Activated CD8-positive, alpha-beta memory T cell treated with anti-CD3 and anti-CD28 coated beads for 36 hours (primary cell): ENCODE results near the gene MID1. TPM values are rescaled to one million over a fixed set of nuclear protein-coding genes. Genes with fewer than 3 reads are reported as not detected.

Experiments
- CTCF ChIA-PET: fragments of 350-600 bp; sonication (Branson Sonifier 250); formaldehyde crosslinking; loops from one replicate; lab custom pipeline; 2021; ENCODE audit warnings: antibody characterized with exemption; lab: Charles Lee
- POLR2A ChIA-PET: fragments of 350-600 bp; sonication (Branson Sonifier 250); formaldehyde crosslinking; loops from one replicate; lab custom pipeline; 2021; ENCODE audit warnings: antibody characterized with exemption; lab: Charles Lee
- total RNA-seq, 2 experiments: library from RNA; stranded (reverse); gene quantifications; one replicate each; pipeline ENCODE4 v1.2.3, GENCODE V29; 2021

The MID1 gene
- total RNA-seq, 2 experiments from 2014 or later: 0.08 to 0.10 TPM

DNA sequence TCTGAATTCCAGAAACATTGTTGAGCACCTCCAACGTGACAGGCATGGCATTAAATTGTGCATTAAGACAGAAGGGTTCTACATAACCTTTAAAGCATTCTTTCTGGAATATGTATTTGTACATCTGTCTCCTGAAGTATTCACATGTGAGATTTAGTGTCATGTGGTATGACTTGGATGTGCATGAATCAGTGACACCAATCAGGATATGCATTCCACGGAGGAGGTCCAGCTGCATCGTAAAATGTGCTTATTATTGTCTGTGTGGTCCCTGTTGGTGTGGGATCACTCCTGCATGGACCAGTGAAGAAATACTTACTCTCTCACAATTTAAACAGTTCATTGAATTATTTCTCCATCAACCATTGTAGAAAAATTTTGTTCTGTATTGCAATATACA lies 149.0 kb downstream of the MID1 start:
- CTCF ChIA-PET: no interaction called here
- POLR2A ChIA-PET: no interaction called here

DNA sequence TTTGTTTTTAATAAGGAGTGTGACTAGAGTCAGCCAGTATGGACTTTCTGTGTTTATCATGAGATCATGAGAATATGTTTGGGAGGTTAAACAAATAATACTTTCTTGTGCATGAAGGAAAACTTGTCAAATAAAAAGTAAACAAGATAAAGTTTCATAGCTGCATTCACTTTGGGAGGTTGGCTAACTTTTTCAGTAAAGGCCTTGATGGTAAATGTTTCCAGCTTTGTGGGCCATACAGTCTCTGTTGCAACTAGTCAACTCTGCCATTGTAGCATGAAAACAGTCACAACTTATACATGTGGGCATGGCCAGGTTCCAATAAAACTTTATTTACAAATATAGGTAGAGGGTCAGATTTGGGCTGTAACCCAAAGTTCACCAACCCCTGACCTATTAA lies 150.4 kb downstream of the MID1 start:
- POLR2A ChIA-PET: no interaction called here
- CTCF ChIA-PET: no interaction called here

DNA sequence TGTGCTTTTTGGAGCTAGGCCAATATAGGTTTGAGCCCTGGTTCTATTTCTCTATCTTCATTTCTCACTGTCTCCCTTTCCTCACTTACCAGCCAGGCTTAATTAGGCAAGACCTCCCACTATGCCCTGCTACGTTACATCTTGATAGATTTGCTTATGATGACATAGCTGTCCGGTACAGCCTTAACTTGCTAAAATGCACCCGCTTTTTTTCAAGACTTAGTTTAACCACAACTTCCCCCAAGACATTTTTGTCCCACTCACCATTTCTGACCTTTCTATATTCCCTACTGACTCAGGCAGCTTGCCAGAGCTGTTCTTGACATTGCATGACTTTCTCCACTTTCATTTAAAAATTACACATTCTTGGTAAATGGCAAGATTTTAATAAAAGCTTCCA lies 152.6 kb downstream of the MID1 start:
- CTCF ChIA-PET: no interaction called here
- POLR2A ChIA-PET: no interaction called here

DNA sequence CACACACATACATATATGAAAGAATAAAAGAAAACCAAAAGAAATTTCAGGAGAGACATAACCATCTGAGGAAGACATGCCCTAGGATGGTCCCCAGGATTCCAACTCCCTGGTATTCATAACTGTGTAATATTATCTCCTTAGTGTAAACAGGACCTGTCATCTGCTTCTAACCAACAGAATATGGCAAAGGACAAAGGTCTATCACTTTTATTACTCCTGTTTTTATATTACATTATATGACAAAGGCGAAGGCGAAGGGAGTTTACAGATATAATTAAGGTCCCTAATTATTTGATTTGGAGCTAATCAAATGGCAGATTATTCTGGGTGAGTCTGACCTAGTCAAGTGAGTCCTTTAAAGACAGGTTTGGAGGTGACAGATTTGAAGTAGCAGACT lies 155.1 kb downstream of the MID1 start:
- POLR2A ChIA-PET: no interaction called here
- CTCF ChIA-PET: no interaction called here

DNA sequence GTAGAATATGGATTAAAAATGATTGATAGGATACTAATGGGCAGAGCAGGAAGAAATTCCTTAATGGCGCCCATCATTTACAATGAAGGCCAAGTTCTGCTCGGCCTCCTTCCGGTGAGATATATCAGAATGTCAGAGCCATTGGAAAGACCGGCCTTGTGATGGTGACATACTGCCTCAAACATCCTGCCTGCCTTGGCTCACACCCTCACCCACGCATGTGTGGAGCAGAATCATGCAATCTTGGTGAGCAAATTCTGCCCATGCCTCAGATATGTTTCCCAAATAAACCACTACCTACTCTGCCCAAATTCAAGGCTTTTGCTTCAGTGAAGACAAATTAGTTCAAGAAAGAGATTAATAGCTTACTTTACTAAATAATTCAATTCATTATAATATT lies 163.3 kb downstream of the MID1 start:
- CTCF ChIA-PET: no interaction called here
- POLR2A ChIA-PET: no interaction called here

DNA sequence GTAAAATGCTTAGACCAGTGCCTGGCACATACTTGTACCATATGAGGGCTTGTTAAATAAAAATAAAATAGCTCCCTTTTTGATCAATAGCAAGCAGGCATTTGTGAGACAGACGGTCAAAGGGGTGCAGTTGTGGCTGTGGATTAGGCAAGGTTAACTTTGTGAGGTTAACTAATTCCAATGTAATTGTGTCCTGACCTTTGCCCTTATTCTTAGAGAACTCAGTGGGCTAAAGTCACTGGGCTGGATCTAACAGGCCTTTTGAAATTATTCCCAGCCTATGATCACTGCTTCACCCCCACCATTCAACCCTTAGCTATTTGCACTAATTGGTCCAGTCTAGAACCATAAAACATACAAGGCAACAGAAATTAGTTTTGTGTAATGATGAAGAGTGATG lies 166.4 kb downstream of the MID1 start:
- POLR2A ChIA-PET: no interaction called here
- CTCF ChIA-PET: no interaction called here

DNA sequence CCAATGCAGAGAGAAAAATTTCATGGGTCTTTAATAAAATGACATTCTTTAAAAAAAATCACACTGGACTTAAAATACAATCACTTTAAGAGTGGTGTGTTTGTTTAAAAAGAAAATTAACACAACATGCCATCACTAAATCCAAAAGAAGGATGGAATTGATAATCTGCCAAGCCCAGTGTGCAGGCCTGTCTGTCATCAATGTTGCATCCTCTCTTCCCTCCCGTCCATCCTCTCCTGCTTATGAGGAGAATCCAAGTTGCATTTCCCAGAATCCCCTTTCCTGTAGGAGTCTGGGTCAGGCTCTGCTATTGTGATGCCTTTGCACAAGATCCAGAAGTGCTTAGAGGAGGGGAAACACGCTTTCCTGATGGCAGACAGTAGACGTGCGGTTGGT lies 169.4 kb downstream of the MID1 start:
- CTCF ChIA-PET: no interaction called here
- POLR2A ChIA-PET: no interaction called here

DNA sequence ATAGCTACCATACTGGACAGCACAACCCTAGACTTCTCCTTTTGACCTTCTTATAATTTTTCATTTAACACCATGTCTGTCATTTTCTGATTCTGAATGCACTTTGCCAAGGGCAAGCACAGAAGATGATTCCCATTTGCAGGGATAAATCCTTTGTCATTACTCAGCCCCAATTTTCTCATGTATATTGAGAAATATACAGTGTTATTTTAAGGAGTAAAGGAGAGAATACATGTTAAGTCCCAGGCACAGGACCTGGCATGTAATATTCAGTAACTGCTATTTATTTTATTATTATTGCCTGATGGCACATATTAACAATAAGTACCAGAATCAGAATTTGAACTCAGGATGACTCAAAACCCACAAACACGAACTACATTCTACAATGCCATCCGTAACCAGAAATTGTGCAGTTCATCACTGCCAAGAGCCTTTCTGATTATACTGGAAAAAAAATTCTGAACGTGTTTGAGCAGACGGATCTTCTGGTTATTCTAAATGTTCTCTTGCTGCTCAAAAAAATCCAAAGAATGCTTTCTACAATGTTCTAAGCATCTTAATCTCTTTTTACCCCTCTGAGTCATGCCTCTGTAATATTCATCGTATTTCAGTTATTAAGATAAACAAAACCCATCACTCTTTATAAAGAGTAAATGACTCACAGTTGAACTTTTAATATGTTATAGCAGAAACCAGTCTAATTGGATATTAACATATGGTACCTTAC lies 170.0 kb downstream of the MID1 start:
- ChIA-PET CTCF (no interaction called here), POLR2A (no interaction called here)

DNA sequence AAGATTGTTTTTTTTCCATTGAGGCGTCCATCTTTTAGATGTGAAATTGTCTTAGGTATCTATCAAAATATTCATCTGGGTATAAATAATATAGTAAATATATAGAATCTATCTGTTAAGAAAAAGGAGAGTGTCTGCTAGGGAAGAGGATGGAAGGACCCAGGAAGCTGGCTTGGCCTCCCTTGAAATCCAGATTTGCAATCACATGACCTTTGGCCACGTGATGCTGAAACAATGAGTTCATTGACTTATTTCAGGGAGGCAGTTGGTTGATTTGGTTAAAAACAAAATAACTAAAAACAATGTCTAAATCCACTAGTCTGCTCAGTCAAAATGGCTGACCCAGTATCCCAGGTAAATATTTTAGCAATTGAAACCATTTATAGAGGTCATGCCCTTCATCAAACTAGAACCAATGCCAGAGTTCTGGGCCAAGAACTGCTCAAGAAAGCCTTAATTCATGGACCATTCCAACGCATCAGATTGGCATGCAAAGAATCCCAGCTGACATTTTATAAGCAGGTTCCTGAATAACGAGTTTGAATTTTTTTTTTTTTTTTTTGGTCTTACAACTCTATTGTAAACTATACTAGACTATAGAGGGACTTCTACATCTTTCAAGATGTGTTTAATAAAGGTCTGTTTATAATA lies 172.7 kb downstream of the MID1 start:
- ChIA-PET CTCF (no interaction called here), POLR2A (no interaction called here)

DNA sequence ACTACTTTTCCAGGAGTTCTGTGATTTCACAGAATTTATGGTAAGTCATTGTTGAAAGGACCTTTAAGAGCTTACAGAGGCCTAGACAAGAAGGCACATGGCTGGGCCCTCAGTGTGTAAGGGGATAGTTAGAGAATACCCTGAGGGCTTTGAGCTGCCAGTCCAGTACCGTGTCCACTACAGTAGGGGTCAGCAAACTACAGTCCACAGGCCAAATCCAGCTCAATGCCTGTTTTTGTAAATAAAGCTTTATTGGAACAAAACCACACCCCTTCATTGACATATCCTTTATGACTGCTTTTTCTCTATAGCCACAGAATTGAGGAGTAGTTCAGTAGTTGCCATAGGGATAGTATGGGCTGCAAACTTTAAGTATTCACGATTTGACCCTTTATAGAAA lies 176.2 kb downstream of the MID1 start:
- ChIA-PET CTCF (no interaction called here), POLR2A (no interaction called here)

DNA sequence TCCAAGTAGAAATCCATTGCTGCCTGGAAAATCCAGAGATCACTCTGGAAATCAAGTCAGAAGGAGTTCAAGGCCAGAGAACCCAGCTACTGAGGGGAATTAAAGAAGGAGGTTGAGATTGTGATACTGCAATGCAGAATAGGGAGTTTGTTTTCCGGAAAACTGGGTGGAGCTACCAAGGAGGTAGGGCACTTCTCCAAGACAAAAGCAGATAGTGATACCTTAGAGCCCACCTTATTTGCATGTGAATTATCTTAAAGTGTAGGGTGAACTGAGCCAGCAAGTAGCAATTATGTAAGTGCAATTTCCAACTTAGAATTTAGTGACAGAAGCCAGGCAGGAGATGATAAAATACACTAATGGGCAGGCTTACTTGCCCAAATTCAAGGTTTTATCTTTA lies 178.9 kb downstream of the MID1 start:
- ChIA-PET POLR2A (no interaction called here), CTCF (no interaction called here)

DNA sequence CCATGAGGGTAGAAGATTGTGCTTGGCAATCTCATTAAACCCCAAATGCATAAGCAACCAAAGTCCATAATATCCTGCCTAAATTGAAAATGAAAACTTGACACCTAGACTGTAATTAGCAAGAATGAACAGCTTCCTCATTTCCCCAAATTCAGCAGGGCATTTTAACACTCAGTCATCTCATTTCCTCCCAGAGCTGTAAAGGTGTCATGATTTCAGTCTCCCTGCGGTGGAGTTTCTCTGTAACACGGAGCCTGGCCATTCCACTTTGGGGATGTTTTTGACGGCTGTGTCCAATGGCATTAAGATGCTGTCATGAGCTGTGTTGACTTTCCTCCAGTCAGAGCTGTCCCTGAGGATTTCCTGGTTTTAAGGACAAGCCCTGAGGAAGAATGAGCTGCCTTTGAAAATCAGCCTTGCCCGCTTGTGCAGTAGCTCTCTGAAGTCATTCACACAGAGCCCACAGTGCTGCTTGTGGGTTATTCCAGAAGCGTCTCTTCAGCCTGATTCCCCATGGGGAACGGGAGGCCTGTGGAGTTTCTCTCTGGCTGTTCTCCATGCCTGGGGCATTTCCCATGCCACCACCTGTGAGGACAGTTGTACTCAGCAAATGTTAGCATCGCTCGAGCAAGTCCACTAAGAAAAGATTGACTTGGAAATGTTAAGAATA lies 187.0 kb downstream of the MID1 start:
- ChIA-PET CTCF (no interaction called here), POLR2A (no interaction called here)

DNA sequence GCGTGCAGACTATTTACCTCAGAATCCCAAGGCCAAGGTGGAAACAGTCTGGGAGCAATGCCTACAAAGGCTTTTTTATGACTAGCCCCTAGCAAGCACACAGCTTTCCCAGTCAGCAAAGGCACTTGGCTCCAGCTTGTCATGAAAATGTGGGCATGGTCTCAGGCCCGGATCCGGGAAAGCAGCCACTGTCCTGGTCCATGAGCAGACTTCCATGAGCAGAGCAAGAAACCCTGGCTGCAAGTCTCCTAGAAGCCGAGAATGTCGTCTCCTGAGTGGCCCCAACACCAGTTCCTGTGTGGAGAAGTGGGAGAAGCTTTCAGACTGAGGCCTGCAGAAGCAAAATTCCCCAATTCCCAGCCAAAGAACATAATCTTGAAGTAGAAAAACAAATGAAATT lies 190.5 kb downstream of the MID1 start:
- ChIA-PET CTCF (no interaction called here), POLR2A (no interaction called here)

DNA sequence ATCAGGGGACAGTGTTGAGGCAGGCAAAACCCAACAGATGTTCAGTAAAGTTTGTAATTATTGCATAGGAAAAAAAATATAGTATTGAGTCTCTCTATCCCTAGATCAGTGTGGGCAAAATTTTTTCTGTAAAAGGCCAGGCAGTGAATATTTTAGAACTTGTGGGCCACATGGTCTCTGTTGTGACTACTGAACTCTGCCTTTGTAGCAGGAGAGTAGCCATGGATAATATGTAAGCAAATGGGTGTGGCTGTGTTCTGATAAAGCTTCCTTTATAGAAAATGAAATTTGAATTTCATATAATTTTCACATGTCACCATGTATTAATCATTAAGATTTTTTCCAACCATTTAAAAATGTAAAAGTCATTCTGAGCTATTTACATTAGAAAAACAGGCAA lies 193.1 kb downstream of the MID1 start:
- ChIA-PET CTCF (no interaction called here), POLR2A (no interaction called here)

DNA sequence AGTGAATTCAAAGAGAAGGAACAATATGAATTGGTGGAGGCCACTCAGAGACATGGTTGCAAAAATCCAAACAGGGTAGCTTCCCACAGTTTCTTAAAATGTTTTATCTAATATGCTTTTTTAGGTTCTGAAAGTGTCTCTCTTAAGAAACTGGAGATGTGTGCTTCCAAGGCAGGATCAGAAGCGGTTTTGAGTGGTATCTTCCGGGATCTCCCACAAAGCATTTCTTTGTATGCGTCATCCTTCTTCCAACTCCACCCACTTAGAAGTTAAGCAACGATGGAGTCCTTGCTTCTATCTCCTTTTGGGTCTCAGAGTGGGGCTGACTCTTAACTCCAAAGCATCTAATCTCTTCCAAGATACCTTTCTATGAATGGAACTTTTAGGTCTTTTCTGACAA lies 196.7 kb downstream of the MID1 start:
- POLR2A ChIA-PET: no interaction called here
- CTCF ChIA-PET: no interaction called here

DNA sequence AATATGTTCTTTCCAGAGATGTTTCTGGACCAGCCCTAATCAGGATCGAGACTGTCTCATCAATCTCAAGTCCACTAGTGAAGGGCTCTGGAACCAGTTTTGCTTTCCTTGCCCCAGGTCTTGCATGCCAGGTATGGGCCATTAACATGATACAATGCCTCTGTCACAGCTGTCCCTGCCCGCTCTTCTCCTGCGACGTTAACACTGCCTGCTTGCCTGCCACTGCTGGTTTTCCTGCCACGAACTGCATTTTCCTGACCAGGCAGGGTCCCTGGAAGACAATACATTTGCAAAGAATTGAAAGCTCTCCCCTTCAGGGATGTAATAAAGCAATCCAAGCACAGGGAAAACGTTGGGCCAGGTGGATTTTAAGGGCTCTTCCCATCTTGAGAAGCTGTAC lies 200.3 kb downstream of the MID1 start:
- ChIA-PET POLR2A (no interaction called here), CTCF (no interaction called here)

DNA sequence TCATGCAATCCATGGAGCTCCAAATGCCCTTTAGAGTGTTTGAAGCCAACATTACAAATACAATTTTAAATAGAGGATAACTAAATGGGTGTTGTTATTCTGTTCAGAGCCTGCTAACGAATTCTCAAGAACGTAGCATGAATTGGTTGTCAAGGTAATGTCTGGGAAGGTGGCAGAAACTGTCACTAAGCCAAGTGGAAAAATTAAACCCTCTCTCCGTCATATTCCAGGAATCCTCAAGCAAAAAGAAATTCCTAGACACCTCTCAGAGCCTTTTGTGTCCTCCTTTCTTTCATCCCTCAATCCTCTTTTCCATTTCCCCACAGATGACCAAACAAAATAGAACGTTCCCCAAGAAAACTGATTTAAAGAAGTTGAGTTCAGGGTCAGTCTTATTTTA lies 204.0 kb downstream of the MID1 start:
- CTCF ChIA-PET: no interaction called here

DNA sequence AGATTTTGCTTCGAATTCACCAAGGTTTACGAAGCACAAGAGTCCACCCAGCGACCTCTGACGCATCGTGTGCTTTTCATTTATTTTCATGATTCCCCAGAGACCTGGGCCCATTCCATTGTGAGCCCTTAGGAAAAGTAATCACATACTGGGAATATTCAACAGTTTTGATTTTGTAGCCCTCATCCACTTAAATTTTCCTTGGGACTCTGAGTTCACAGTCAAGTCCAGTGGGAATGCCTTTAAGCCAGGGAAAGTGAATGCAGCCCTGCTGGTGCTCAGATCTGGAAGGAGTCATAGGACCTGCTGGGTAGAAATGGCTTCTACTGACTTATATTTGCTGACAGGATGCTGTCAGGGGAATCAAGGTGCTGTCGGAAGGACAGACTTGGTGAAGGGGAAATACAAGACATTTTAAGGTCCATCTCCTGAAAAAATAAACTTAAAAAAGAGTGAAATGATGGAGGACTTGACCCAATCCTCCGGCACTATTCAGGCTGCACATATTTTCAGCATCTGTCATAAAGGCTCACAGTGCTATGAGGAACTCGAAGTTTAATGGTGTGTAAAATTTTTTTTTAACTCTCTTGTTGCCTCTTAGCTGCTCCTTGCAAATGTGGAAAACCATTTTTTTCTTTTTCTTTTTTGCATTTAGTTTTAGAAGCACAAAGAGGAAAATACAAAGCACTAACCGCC lies 204.9 kb downstream of the MID1 start:
- ChIA-PET POLR2A (no interaction called here), CTCF (no interaction called here)

More for the DNA sequence above, 204.0 kb downstream of the MID1 start:
- POLR2A ChIA-PET: no interaction called here

DNA sequence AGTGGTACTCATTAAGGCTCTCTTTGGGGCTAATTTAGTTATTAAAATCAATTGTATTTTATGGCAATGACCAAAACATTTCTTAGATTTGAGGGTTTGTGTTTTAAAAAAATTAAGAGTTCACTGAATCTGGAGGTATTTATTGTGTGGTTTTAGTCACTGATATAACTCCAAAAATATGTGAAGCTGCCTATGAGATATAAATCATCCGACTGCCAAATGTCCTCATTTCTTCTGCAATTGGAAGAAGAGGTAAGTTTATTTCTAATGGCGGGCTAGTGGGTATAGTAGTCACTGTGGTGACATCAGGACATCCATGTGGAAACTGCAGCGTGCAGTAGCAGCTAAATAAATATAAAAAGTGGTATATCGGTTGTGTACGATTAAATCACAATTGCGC lies 205.5 kb downstream of the MID1 start:
- ChIA-PET POLR2A (no interaction called here), CTCF (no interaction called here)

DNA sequence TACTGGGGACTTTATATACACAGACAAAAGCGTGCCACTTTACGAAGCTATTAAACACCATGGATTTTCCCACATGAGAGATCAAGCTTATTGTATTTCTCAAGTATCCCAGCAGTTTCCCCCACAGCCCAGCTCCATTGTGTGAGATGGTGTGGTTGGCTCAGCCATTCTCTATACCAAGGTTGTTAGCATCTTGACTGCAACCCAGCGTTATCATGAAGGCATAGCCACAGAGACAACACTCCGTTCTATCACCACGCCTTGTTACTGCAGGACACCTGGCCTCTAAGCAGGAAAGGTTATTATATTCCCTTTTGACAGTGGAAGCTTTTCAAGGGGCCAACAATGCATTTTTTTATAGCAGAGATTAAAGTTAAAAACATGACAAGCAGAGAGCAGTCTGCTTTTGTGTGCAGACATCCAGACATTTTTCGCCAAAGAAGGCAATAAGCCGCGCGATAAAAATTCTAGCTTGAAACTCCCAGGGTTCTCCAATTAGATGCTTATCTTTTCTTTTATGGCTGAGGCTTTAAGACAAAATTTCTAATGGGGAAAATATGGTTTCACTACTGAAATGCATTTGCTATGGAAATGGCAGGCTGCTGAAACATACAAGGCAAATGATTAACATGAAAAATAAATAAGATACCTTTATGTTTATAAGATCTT lies 206.1 kb downstream of the MID1 start:
- POLR2A ChIA-PET: no interaction called here
- CTCF ChIA-PET: no interaction called here
